ENCODE measurements around the gene BAIAP3.

Gene BAIAP3

GRCh38 chr16:1392826-1393225 is 59.4 kb downstream of the BAIAP3 start:
- DNase-seq (ENCODE audit: low spot score), result no peak

- no peak for DNase-seq (ENCODE audit: low spot score)
Measured at GRCh38 chr16:1393613-1394176, 60.2 kb downstream of the BAIAP3 start.

- DNase-seq (ENCODE audit: low spot score), result no peak
Measured at GRCh38 chr16:1394367-1394951, 61.0 kb downstream of the BAIAP3 start.

GRCh38 chr16:1395444-1396031 is 62.1 kb downstream of the BAIAP3 start:
- DNase-seq (ENCODE audit: low spot score), result no peak

- DNase-seq (ENCODE audit: low spot score), result no peak
Measured at GRCh38 chr16:1397779-1398178, 64.3 kb downstream of the BAIAP3 start.

GRCh38 chr16:1398351-1398750 is 64.9 kb downstream of the BAIAP3 start:
- DNase-seq (ENCODE audit: low spot score), result no peak

All from putamen (tissue), 1 donor.